GM12872 (cell line): ENCODE measurements around the gene MROH2A.

Experiments used
- TF ChIP-seq, protein P1 (sequence below): IDR thresholded peaks from 3 replicates; pipeline ENCODE4 v1.5.1; 2011; ENCODE audit warnings: low read depth, mild to moderate bottlenecking, low read length, moderate library complexity; ENCODE audit not compliant: insufficient read depth

MROH2A gene

DNA sequence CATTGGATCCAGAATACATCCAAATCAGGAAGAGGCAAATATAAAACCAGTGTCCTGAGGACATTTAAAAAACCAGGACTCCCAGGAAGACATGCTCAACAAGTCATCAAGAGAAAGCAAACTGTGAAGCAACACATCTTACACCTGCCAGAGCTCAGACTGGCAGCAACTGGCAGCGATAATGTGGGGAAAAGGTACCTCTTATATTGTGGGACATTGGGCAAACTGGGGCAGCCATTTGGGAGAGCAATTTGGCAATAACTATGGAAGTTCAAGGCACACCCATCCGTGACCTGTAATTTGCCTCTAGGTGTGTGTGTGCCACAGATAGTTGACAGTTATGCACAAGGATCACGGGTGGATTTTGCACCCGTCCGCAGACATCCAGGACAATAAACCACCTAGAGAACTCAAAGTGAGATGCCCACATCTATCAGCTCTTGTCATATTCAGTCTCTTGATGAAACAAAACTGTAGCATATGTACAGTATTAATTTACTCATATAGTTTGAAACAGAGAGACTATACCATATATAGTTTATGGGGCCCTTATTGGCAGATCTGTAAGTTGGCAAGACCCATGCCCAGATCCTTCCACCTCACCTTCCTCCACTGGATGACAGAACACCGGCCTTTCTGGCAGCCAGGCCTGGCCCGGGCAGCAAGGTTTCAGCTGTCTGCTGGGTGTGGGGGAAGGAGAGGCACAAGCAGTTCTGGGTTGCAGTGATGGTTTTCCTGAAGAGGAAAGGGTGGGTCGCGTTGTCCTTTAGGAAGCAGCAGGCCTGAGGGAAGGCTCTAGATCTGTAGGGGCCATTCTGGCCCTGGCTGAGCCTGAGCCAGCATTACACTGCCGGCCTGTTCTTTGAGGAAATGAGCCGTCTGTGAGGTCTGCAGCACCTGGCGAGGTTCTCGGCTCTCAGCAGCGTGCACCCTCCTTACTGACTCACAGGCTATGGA is 57.4 kb downstream of the MROH2A start:
- TF ChIP-seq, protein P1, sequence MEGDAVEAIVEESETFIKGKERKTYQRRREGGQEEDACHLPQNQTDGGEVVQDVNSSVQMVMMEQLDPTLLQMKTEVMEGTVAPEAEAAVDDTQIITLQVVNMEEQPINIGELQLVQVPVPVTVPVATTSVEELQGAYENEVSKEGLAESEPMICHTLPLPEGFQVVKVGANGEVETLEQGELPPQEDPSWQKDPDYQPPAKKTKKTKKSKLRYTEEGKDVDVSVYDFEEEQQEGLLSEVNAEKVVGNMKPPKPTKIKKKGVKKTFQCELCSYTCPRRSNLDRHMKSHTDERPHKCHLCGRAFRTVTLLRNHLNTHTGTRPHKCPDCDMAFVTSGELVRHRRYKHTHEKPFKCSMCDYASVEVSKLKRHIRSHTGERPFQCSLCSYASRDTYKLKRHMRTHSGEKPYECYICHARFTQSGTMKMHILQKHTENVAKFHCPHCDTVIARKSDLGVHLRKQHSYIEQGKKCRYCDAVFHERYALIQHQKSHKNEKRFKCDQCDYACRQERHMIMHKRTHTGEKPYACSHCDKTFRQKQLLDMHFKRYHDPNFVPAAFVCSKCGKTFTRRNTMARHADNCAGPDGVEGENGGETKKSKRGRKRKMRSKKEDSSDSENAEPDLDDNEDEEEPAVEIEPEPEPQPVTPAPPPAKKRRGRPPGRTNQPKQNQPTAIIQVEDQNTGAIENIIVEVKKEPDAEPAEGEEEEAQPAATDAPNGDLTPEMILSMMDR: no peak

DNA sequence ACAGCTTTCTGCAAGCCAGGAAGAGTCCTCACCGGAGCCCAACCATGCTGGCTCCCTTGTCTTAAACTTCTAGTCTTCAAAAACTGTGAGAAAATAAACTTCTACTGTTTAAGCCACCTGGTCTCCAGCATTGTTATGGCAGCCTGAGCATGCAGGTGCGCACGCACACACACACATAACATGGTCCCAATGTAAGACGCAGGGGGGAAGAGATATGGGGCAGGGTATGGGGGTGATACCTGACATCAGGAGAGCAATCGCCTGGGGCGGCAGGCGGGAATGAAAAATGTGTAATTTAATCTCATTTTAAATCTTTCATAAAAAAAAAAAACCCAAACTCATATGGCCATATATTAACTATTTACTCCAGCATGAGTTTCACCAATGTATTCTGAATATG is 58.2 kb downstream of the MROH2A start:
- TF ChIP-seq, protein P1: no peak

DNA sequence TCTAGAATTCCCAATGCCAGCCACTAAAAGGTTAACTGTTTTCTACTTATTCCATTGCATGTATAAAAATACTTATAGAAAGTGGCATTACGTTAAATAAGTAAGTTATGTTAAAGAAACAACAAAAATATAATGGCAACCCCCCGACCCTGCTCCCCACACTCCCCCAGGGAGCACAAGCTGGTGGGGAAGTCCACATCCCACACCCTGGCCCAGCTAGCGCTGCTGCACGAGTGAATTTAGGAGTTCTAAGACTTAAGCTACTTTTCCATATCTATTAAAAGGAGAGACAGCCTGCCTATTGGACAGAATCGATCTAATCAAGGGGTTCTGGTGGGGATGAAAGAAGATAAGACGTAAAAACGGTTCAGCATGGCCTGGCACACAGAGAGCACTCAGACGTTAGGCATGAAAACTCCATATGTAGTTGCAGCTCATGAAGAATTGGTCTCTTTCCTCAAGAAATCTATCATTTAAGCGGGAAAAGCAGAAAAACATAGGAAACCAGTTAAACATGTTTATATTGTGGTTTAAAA is 59.6 kb downstream of the MROH2A start:
- TF ChIP-seq, protein P1: no peak

DNA sequence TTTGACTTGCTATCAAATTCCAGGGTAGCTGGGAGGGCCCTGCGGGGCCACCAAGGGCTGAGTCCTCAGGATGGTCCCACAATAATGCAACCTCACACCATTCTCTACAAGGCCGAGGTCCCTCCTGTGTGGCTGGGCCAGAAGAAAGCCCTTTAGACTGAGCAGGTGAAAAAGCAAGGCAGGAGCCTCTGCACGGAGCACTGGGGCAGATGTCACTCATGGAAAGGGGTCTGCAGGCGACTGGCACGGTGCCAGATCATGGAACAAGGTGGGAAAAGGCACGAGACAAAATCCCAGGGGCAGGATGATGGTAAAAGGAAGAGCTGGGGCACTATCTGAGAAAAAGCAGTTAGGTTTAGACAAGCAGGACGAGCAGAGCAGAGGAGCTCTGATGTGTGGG is 60.1 kb downstream of the MROH2A start:
- TF ChIP-seq, protein P1: no peak

DNA sequence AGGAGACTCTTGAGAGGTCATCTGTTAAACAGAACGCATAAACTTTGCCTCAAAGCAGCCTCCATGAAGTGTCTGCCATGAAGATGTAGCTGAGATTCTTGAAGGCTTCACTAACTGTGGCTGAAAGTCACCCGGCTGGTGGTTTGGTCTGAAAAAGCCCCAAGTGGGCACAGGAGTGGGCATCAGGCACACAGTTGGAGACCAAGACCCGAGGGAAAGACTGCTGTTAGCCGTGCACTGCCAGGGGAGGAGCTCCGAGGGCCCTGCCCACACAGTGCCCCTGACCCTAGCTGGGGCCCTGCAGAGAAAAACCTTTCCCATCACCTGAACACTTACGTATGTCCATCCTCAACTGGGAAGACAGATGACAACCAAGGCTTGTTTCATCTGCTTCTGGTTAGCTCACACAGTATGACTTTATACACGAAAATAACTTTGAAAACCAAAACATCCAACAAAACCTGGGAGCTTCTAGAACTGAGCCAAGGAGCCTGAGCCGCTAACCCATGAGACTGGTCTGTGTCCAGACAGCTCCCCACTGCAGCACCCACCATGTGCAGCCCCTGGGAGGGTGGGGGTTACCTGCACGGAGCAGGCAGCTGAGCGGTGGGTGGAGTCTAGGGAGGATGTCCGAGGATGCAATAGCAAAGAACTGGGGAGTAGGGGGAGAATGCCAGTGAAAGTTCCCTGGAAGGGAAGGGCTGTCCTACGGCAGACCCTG is 60.8 kb downstream of the MROH2A start:
- TF ChIP-seq, protein P1: no peak

DNA sequence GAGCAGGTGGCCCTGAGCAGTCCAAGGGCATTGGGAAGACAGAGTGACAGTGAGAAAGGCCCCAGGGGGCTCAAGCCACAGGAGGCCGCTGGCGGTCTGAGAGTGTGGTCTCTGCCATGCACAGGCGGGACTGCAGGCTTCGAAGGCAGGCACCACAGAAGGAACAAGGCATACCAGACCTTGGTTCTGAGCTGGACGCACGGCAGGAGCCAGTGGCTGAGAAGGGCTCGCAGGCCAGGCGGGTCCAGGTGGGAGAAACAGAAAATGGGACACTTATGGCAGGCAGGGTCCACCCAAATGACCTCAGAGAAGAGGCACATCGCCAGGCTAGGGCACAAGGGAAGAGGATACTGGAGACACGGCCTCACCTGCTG is 61.3 kb downstream of the MROH2A start:
- TF ChIP-seq, protein P1: no peak

DNA sequence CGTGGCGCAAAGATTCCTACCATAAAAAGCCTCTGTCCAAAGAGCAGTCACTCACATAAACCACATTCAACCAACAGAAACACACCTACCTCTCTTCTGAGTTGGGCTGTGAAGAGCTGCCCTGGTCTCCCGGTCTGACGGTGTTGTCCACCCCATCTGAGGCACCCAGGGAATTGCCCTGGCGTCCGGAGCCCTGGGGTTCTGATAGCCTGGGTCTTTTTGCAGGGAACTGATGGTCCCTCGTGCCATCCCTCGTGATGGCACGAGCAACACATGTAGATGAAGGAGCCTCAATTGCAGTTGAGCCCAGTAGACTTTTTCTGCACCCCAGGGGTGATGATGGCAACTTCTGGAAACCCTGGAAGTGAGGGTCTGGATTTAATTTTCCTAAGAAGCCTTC is 62.4 kb downstream of the MROH2A start:
- TF ChIP-seq, protein P1: no peak
